Forelimb muscle (tissue), 1 donor: Measurements from ENCODE around the gene PYCARD. TPM values are rescaled to one million over a fixed set of nuclear protein-coding genes. Genes with fewer than 3 reads are reported as not detected.

ENCODE experiments used
- DNase-seq: peaks from one replicate; pipeline ENCODE4 v3.0.0-alpha.2; 2013; ENCODE audit warnings: low read depth
- polyA plus RNA-seq: library from polyadenylated mRNA; unstranded; fragments of 120-200 nt; gene quantifications from one replicate; pipeline ENCODE4 v1.2.1, GENCODE V29; 2013; ENCODE audit not compliant: insufficient read length

PYCARD gene
- polyA plus RNA-seq, 1 donor = 4.8 TPM

- DNase-seq = no peak
Observed at GRCh38 chr16:31157136-31157535, 45.4 kb downstream of the PYCARD start.

Other genes starting within 250 kb of the PYCARD start
- gene SETD1A, start 245.0 kb downstream of the PYCARD start, polyA plus RNA-seq = 11.9 TPM
- 8.9 TPM for gene HSD3B7, start 217.6 kb downstream of the PYCARD start, polyA plus RNA-seq
- 1.9 TPM for gene STX1B, start 192.1 kb downstream of the PYCARD start, polyA plus RNA-seq
- 43.0 TPM for gene STX4, start 169.2 kb downstream of the PYCARD start, polyA plus RNA-seq
- 8.7 TPM for gene ZNF668, start 128.5 kb downstream of the PYCARD start, polyA plus RNA-seq
- 10.0 TPM for gene ZNF646, start 128.3 kb downstream of the PYCARD start, polyA plus RNA-seq
- 4.9 TPM for gene PRSS53, start 113.8 kb downstream of the PYCARD start, polyA plus RNA-seq
- gene VKORC1, start 108.0 kb downstream of the PYCARD start, polyA plus RNA-seq = 61.3 TPM
- gene BCKDK, start 94.4 kb downstream of the PYCARD start, polyA plus RNA-seq = 25.2 TPM
- gene KAT8, start 85.1 kb downstream of the PYCARD start, polyA plus RNA-seq = 54.9 TPM
- 0.09 TPM for gene PRSS8, start 67.0 kb downstream of the PYCARD start, polyA plus RNA-seq
- gene PRSS36, start 52.7 kb downstream of the PYCARD start, polyA plus RNA-seq = 1.0 TPM
- 351 TPM for gene FUS, start 22.6 kb downstream of the PYCARD start, polyA plus RNA-seq
- gene TRIM72, start 11.4 kb upstream of the PYCARD start, polyA plus RNA-seq = 82.7 TPM
- 2.1 TPM for gene PYDC1, start 14.4 kb upstream of the PYCARD start, polyA plus RNA-seq
- gene ITGAM, start 57.2 kb upstream of the PYCARD start, polyA plus RNA-seq = 3.2 TPM
- gene ITGAX, start 152.4 kb upstream of the PYCARD start, polyA plus RNA-seq = 0.81 TPM
- 0.78 TPM for gene ITGAD, start 190.6 kb upstream of the PYCARD start, polyA plus RNA-seq
- 334 TPM for gene COX6A2, start 225.6 kb upstream of the PYCARD start, polyA plus RNA-seq
- gene ZNF843, start 240.0 kb upstream of the PYCARD start, polyA plus RNA-seq = 2.4 TPM